ENCODE measurements around the gene G6PC2.
A peak's percentile ranks its signal among the peaks of the same experiment; 100 is the strongest.

Gene G6PC2

GRCh38 chr2:168890006-168890782 is 10.9 kb upstream of the G6PC2 start, which contains the start of gene SPC25:
TSS of gene SPC25 (minus strand) at chr2:168890430. CDS start at chr2:168889519, 911 bp downstream.
- H3K27ac Mint-ChIP-seq = peak within 1 kb of the TSS; percentile 96
- no peaks in the 10 kb centered on the region for H3K9me3 Mint-ChIP-seq
- H3K4me1 Mint-ChIP-seq (ENCODE audit: low read depth) = peaks cover 12% of the 10 kb centered on the region
- H3K4me3 Mint-ChIP-seq = peak within 1 kb of the TSS; percentile 97
- DNase-seq (ENCODE audit: low spot score) = peak; percentile 88
- H3K27me3 Mint-ChIP-seq (ENCODE audit: low read depth) = peaks cover 37% of the 10 kb centered on the region
- peaks cover 21% of the 10 kb centered on the region for H3K36me3 Mint-ChIP-seq (ENCODE audit: low read depth)

- Mint-ChIP-seq H3K27me3 (ENCODE audit: low read depth) (peaks cover 52% of the 10 kb centered on the region), H3K27ac (no peak overlapping the region), H3K36me3 (ENCODE audit: low read depth) (peaks cover 10% of the 10 kb centered on the region), H3K4me1 (ENCODE audit: low read depth) (peaks cover 9% of the 10 kb centered on the region), H3K4me3 (no peak overlapping the region), H3K9me3 (no peaks in the 10 kb centered on the region)
- DNase-seq (ENCODE audit: low spot score) = no peak
These were observed 8.8 kb upstream of the G6PC2 start for GRCh38 chr2:168892327-168892726.

GRCh38 chr2:168894101-168894500 is 7.0 kb upstream of the G6PC2 start:
- H3K27me3 Mint-ChIP-seq (ENCODE audit: low read depth) = peaks cover 54% of the 10 kb centered on the region
- peaks cover 8% of the 10 kb centered on the region for H3K4me1 Mint-ChIP-seq (ENCODE audit: low read depth)
- H3K27ac Mint-ChIP-seq = no peak overlapping the region
- H3K9me3 Mint-ChIP-seq = no peaks in the 10 kb centered on the region
- no peak overlapping the region for H3K4me3 Mint-ChIP-seq
- H3K36me3 Mint-ChIP-seq (ENCODE audit: low read depth) = peaks cover 3% of the 10 kb centered on the region
- DNase-seq (ENCODE audit: low spot score) = no peak

GRCh38 chr2:168894720-168895119 is 6.4 kb upstream of the G6PC2 start:
- Mint-ChIP-seq H3K27ac (no peak overlapping the region), H3K4me3 (no peak overlapping the region), H3K27me3 (ENCODE audit: low read depth) (peaks cover 60% of the 10 kb centered on the region), H3K4me1 (ENCODE audit: low read depth) (peaks cover 6% of the 10 kb centered on the region), H3K9me3 (no peaks in the 10 kb centered on the region), H3K36me3 (ENCODE audit: low read depth) (peaks cover 3% of the 10 kb centered on the region)
- DNase-seq (ENCODE audit: low spot score) = no peak

GRCh38 chr2:168895771-168896170 is 5.3 kb upstream of the G6PC2 start:
- no peaks in the 10 kb centered on the region for H3K9me3 Mint-ChIP-seq
- H3K36me3 Mint-ChIP-seq (ENCODE audit: low read depth) = no peaks in the 10 kb centered on the region
- H3K4me1 Mint-ChIP-seq (ENCODE audit: low read depth) = peaks cover 2% of the 10 kb centered on the region
- no peak for DNase-seq (ENCODE audit: low spot score)
- H3K27me3 Mint-ChIP-seq (ENCODE audit: low read depth) = peaks cover 64% of the 10 kb centered on the region
- H3K4me3 Mint-ChIP-seq = no peak overlapping the region
- H3K27ac Mint-ChIP-seq = no peak overlapping the region

- H3K27me3 Mint-ChIP-seq (ENCODE audit: low read depth) = peaks cover 63% of the 10 kb centered on the region
- DNase-seq (ENCODE audit: low spot score) = no peak
- no peaks in the 10 kb centered on the region for H3K9me3 Mint-ChIP-seq
- no peaks in the 10 kb centered on the region for H3K36me3 Mint-ChIP-seq (ENCODE audit: low read depth)
- H3K27ac Mint-ChIP-seq = no peak overlapping the region
- peaks cover 1% of the 10 kb centered on the region for H3K4me1 Mint-ChIP-seq (ENCODE audit: low read depth)
- H3K4me3 Mint-ChIP-seq = no peak overlapping the region
These were observed 4.3 kb upstream of the G6PC2 start for GRCh38 chr2:168896783-168897182.

GRCh38 chr2:168897449-168897848 is 3.6 kb upstream of the G6PC2 start:
- H3K27me3 Mint-ChIP-seq (ENCODE audit: low read depth) = peaks cover 59% of the 10 kb centered on the region
- DNase-seq (ENCODE audit: low spot score) = no peak
- H3K27ac Mint-ChIP-seq = no peak overlapping the region
- peaks cover 1% of the 10 kb centered on the region for H3K4me1 Mint-ChIP-seq (ENCODE audit: low read depth)
- no peak overlapping the region for H3K4me3 Mint-ChIP-seq
- H3K9me3 Mint-ChIP-seq = no peaks in the 10 kb centered on the region
- no peaks in the 10 kb centered on the region for H3K36me3 Mint-ChIP-seq (ENCODE audit: low read depth)

- H3K36me3 Mint-ChIP-seq (ENCODE audit: low read depth) = no peaks in the 10 kb centered on the region
- no peak for DNase-seq (ENCODE audit: low spot score)
- peaks cover 67% of the 10 kb centered on the region for H3K27me3 Mint-ChIP-seq (ENCODE audit: low read depth)
- H3K27ac Mint-ChIP-seq = no peak overlapping the region
- no peak overlapping the region for H3K4me3 Mint-ChIP-seq
- no peaks in the 10 kb centered on the region for H3K9me3 Mint-ChIP-seq
- no peaks in the 10 kb centered on the region for H3K4me1 Mint-ChIP-seq (ENCODE audit: low read depth)
These were observed 2.8 kb downstream of the G6PC2 start for GRCh38 chr2:168903888-168904287.

- Mint-ChIP-seq H3K27ac (no peak overlapping the region), H3K27me3 (ENCODE audit: low read depth) (peaks cover 67% of the 10 kb centered on the region), H3K36me3 (ENCODE audit: low read depth) (no peaks in the 10 kb centered on the region)
These were observed 3.3 kb downstream of the G6PC2 start for GRCh38 chr2:168904358-168904757.

GRCh38 chr2:168907940-168908662 is 7.0 kb downstream of the G6PC2 start:
- no peak for DNase-seq (ENCODE audit: low spot score)
- Mint-ChIP-seq H3K4me1 (ENCODE audit: low read depth) (peaks cover 3% of the 10 kb centered on the region), H3K27me3 (ENCODE audit: low read depth) (peaks cover 69% of the 10 kb centered on the region), H3K27ac (no peak overlapping the region), H3K9me3 (no peaks in the 10 kb centered on the region), H3K4me3 (no peak overlapping the region), H3K36me3 (ENCODE audit: low read depth) (no peaks in the 10 kb centered on the region)

More at GRCh38 chr2:168904358-168904757, 3.3 kb downstream of the G6PC2 start:
- DNase-seq (ENCODE audit: low spot score) = no peak
- H3K4me1 Mint-ChIP-seq (ENCODE audit: low read depth) = no peaks in the 10 kb centered on the region
- no peak overlapping the region for H3K4me3 Mint-ChIP-seq
- H3K9me3 Mint-ChIP-seq = no peaks in the 10 kb centered on the region

GRCh38 chr2:168910330-168910729 is 9.2 kb downstream of the G6PC2 start:
- DNase-seq (ENCODE audit: low spot score) = no peak
- Mint-ChIP-seq H3K9me3 (peaks cover 16% of the 10 kb centered on the region), H3K4me3 (no peak overlapping the region), H3K27me3 (ENCODE audit: low read depth) (peaks cover 70% of the 10 kb centered on the region), H3K27ac (no peak overlapping the region), H3K4me1 (ENCODE audit: low read depth) (peaks cover 4% of the 10 kb centered on the region), H3K36me3 (ENCODE audit: low read depth) (peaks cover 7% of the 10 kb centered on the region)

- H3K27ac Mint-ChIP-seq = no peak overlapping the region
- H3K4me1 Mint-ChIP-seq (ENCODE audit: low read depth) = peaks cover 11% of the 10 kb centered on the region
- no peak for DNase-seq (ENCODE audit: low spot score)
- H3K4me3 Mint-ChIP-seq = peak overlapping the region; percentile 50
- H3K36me3 Mint-ChIP-seq (ENCODE audit: low read depth) = peaks cover 16% of the 10 kb centered on the region
- peaks cover 26% of the 10 kb centered on the region for H3K9me3 Mint-ChIP-seq
- peaks cover 55% of the 10 kb centered on the region for H3K27me3 Mint-ChIP-seq (ENCODE audit: low read depth)
These were observed 11.4 kb downstream of the G6PC2 start for GRCh38 chr2:168912466-168912865.

- Mint-ChIP-seq H3K27me3 (ENCODE audit: low read depth) (peaks cover 55% of the 10 kb centered on the region), H3K27ac (no peak overlapping the region), H3K4me1 (ENCODE audit: low read depth) (peaks cover 11% of the 10 kb centered on the region), H3K36me3 (ENCODE audit: low read depth) (peaks cover 16% of the 10 kb centered on the region), H3K9me3 (peaks cover 26% of the 10 kb centered on the region), H3K4me3 (peak overlapping the region; percentile 50)
- DNase-seq (ENCODE audit: low spot score) = no peak
These were observed 11.8 kb downstream of the G6PC2 start for GRCh38 chr2:168912901-168913369.

GRCh38 chr2:168913495-168913894 is 12.4 kb downstream of the G6PC2 start:
- peaks cover 16% of the 10 kb centered on the region for H3K36me3 Mint-ChIP-seq (ENCODE audit: low read depth)

More at GRCh38 chr2:168913495-168913894, 12.4 kb downstream of the G6PC2 start:
- Mint-ChIP-seq H3K27me3 (ENCODE audit: low read depth) (peaks cover 58% of the 10 kb centered on the region), H3K9me3 (peaks cover 26% of the 10 kb centered on the region), H3K4me3 (no peak overlapping the region), H3K4me1 (ENCODE audit: low read depth) (peaks cover 12% of the 10 kb centered on the region), H3K27ac (no peak overlapping the region)
- no peak for DNase-seq (ENCODE audit: low spot score)
